Activated CD4-positive, CD25-positive, alpha-beta regulatory T cell (primary cell): ENCODE results near the gene PRRC2A.

Experiments
- DNase-seq, 4 experiments: peaks; one replicate each; lab custom pipeline; 2025; lab: John Stamatoyannopoulos, UW

Gene PRRC2A

DNA sequence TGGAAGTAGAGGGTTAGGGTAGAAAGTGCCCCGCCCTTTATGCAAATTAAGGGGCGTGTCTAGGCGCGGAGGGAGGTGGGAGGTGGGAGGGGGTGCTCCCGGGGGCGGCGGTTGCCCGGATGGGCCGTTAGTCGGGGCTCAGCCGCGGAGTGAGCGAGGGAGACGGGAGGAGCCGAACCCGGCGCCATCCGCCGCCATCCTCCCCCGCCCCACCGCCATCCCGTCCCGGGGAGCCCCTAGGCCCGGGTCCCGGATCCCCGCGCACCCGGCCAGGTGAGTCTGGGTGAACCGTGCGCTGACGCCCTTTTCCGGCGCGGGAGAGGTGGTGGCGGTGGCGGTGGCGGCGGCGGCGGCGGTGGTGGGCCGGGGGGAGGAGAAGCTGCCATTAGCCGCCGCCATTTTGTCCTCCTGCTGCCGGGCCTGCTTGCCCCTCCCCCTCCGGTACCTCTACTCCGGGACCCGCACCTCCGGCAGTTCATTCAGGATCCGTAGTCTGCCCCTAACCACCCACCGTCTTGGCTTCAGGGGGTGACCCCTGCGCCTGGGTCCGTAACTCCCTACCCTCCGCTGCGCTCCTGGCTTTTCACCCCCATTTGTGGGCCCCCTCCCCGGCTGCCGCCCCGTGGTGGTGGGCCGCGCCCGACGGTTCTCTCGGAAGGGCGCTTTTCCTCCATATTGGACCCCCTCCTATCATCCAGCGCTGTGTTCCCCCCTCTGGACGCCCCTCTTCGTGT is at the start of gene PRRC2A:
Gene PRRC2A, plus strand, starts transcription at position 130 of the 734 bp plus-strand sequence. CDS start 2,075 bp downstream, outside the sequence.
- DNase-seq, result peak; percentile 85 to 99 (median 99)

DNA sequence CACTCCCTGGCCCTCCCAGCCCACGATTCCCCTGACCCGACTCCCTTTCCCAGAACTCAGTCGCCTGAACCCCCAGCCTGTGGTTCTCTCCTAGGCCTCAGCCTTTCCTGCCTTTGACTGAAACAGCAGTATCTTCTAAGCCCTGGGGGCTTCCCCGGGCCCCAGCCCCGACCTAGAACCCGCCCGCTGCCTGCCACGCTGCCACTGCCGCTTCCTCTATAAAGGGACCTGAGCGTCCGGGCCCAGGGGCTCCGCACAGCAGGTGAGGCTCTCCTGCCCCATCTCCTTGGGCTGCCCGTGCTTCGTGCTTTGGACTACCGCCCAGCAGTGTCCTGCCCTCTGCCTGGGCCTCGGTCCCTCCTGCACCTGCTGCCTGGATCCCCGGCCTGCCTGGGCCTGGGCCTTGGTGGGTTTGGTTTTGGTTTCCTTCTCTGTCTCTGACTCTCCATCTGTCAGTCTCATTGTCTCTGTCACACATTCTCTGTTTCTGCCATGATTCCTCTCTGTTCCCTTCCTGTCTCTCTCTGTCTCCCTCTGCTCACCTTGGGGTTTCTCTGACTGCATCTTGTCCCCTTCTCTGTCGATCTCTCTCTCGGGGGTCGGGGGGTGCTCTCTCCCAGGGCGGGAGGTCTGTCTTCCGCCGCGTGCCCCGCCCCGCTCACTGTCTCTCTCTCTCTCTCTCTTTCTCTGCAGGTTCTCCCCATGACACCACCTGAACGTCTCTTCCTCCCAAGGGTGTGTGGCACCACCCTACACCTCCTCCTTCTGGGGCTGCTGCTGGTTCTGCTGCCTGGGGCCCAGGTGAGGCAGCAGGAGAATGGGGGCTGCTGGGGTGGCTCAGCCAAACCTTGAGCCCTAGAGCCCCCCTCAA is 48.2 kb upstream of the PRRC2A start, which contains the start of gene LTA:
Gene LTA, plus strand, starts transcription at position 249 of the 871 bp plus-strand sequence. Its CDS starts 454 bp downstream, at position 703.
- DNase-seq, result peak; percentile 37 to 52 (median 50)

GRCh38 chr6:31573239-31574105 is 47.0 kb upstream of the PRRC2A start:
- no peak for DNase-seq

DNA sequence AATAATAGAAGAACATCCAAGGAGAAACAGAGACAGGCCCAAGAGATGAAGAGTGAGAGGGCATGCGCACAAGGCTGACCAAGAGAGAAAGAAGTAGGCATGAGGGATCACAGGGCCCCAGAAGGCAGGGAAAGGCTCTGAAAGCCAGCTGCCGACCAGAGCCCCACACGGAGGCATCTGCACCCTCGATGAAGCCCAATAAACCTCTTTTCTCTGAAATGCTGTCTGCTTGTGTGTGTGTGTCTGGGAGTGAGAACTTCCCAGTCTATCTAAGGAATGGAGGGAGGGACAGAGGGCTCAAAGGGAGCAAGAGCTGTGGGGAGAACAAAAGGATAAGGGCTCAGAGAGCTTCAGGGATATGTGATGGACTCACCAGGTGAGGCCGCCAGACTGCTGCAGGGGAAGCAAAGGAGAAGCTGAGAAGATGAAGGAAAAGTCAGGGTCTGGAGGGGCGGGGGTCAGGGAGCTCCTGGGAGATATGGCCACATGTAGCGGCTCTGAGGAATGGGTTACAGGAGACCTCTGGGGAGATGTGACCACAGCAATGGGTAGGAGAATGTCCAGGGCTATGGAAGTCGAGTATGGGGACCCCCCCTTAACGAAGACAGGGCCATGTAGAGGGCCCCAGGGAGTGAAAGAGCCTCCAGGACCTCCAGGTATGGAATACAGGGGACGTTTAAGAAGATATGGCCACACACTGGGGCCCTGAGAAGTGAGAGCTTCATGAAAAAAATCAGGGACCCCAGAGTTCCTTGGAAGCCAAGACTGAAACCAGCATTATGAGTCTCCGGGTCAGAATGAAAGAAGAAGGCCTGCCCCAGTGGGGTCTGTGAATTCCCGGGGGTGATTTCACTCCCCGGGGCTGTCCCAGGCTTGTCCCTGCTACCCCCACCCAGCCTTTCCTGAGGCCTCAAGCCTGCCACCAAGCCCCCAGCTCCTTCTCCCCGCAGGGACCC is 46.1 kb upstream of the PRRC2A start:
- DNase-seq, result no peak

- DNase-seq, result peak in 2 of 4 experiments; percentile 68 to 72
Measured at GRCh38 chr6:31575335-31575901, 45.1 kb upstream of the PRRC2A start, which contains the start of gene TNF. TNF (plus strand) TSS chr6:31575565; CDS start chr6:31575742, 177 bp downstream.

DNA sequence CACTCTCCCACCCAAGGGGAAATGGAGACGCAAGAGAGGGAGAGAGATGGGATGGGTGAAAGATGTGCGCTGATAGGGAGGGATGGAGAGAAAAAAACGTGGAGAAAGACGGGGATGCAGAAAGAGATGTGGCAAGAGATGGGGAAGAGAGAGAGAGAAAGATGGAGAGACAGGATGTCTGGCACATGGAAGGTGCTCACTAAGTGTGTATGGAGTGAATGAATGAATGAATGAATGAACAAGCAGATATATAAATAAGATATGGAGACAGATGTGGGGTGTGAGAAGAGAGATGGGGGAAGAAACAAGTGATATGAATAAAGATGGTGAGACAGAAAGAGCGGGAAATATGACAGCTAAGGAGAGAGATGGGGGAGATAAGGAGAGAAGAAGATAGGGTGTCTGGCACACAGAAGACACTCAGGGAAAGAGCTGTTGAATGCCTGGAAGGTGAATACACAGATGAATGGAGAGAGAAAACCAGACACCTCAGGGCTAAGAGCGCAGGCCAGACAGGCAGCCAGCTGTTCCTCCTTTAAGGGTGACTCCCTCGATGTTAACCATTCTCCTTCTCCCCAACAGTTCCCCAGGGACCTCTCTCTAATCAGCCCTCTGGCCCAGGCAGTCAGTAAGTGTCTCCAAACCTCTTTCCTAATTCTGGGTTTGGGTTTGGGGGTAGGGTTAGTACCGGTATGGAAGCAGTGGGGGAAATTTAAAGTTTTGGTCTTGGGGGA is 44.4 kb upstream of the PRRC2A start:
- DNase-seq, result no peak

DNA sequence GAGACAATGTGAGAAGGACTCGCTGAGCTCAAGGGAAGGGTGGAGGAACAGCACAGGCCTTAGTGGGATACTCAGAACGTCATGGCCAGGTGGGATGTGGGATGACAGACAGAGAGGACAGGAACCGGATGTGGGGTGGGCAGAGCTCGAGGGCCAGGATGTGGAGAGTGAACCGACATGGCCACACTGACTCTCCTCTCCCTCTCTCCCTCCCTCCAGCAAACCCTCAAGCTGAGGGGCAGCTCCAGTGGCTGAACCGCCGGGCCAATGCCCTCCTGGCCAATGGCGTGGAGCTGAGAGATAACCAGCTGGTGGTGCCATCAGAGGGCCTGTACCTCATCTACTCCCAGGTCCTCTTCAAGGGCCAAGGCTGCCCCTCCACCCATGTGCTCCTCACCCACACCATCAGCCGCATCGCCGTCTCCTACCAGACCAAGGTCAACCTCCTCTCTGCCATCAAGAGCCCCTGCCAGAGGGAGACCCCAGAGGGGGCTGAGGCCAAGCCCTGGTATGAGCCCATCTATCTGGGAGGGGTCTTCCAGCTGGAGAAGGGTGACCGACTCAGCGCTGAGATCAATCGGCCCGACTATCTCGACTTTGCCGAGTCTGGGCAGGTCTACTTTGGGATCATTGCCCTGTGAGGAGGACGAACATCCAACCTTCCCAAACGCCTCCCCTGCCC is 43.5 kb upstream of the PRRC2A start:
- DNase-seq, result peak in 1 of 4 experiments; percentile 26

DNA sequence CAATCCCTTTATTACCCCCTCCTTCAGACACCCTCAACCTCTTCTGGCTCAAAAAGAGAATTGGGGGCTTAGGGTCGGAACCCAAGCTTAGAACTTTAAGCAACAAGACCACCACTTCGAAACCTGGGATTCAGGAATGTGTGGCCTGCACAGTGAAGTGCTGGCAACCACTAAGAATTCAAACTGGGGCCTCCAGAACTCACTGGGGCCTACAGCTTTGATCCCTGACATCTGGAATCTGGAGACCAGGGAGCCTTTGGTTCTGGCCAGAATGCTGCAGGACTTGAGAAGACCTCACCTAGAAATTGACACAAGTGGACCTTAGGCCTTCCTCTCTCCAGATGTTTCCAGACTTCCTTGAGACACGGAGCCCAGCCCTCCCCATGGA is 42.9 kb upstream of the PRRC2A start:
- DNase-seq, result no peak

DNA sequence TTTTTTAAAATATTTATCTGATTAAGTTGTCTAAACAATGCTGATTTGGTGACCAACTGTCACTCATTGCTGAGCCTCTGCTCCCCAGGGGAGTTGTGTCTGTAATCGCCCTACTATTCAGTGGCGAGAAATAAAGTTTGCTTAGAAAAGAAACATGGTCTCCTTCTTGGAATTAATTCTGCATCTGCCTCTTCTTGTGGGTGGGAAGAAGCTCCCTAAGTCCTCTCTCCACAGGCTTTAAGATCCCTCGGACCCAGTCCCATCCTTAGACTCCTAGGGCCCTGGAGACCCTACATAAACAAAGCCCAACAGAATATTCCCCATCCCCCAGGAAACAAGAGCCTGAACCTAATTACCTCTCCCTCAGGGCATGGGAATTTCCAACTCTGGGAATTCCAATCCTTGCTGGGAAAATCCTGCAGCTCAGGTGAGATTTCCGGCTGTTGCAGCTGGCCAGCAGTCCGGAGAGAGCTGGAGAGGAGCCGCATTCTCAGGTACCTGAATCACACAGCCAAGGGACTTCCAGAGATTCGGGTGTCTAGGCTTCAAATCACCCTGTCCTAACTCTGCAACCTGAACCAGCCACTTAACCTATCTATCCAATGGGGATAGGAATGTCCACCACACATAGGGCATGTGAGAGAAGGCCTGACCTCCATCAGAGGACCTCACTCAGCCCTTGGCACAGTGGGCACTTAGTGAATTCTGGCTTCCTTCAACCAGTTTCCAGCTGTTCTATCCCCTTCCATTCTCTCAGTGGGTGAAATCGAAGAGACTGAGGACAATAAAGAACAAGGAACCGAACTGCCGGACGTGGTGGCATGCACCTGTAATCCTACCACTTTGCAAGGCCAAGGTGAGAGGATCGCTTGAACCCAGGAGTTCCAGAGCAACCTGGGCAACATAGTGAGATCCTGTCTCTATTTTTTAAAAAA is 42.1 kb upstream of the PRRC2A start:
- no peak for DNase-seq

DNA sequence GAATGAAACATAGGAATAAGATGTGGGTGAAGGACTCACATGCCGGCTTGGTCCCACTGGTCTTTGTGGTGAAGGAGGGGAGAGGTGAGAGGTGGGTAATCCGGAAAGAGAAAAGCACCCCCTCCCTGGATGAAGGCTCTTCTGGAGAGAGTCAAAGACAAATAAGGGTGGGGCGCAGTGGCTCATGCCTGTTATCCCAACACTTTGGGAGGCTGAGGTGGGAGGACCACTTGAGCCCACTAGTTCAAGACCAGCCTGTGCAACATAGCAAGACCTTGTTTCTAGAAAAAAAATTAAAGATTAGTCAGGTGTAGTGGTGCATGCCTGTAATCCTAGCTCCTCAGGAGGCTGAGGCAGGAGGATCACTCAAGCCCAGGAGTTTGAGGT is 41.4 kb upstream of the PRRC2A start:
- DNase-seq, result no peak

GRCh38 chr6:31579546-31580437 is 40.7 kb upstream of the PRRC2A start:
- no peak for DNase-seq

GRCh38 chr6:31580438-31580740 is 40.1 kb upstream of the PRRC2A start:
- no peak for DNase-seq

- DNase-seq, result peak; percentile 77 to 89 (median 87)
Measured at GRCh38 chr6:31580807-31581433, 39.6 kb upstream of the PRRC2A start.

DNA sequence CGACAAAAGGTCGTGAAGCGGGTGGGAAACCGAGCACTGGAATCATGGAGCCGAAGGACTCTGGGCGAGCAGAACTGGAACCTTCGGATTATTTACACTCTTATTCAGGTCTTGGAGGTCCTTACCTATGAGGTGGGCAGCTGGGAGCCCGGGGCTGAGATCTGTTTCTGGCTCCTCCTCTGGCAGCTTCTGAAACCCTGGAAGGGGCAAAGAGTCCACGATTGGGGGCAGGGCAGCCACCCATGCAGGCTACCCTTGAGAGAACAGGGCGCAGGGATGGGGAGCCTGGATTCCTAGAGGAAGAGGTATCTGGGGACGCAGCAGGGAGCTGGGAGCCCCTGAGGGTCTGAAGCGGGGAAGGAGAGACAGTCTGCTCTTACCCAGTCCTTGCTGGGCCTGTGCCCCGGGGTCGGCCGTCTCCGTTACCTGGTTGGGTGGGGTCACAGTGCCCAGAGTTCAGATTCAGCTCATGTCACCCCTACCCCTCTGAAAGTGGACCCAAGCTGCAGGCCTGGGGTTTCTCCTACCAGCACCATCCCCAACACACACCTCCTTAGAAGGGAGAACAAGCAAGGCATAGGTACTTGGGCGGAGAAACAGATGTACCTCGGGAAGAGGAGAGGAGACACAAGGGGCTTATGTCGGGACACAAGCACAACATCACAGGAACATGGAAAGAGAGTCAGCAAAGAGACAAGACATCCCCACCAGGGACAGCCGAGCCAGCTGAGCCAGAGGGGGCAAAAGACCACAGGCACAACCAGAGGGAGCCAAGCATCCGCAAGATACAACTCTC is 38.9 kb upstream of the PRRC2A start:
- DNase-seq, result no peak

DNA sequence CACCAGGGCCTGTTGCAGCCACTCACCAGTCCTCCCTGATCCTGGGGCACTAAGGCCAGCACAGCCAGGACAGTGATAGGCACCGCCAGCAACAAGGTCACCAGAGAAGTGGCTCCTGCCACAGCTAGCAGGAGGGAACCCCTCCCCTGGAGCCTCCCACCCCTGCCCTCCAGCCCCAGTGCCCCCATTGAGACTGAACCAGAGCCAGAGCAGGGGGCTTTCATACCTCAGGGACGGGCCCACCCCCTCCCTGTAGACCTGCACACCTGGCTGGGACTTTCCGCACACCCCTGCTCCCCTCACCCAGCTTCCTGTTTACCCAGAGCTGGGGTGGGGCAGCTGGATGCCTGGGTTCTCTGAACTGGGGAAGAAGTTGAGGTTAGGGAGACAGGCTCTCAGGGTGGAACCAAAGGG is 38.3 kb upstream of the PRRC2A start, which contains the start of gene LTB:
Gene LTB, minus strand, starts transcription at position 195 of the 414 bp plus-strand sequence. Its CDS starts 7 bp downstream, at position 188.
- peak in 3 of 4 experiments; percentile 25 to 72 (median 66) for DNase-seq

- DNase-seq, result no peak
Measured at GRCh38 chr6:31585491-31585890, 35.0 kb upstream of the PRRC2A start.
